HEK293 (cell line): ENCODE measurements around the gene ZNF81.
A peak's percentile ranks its signal among the peaks of the same experiment; 100 is the strongest.

Experiments used
- CTCF ChIA-PET: fragments of 350-600 bp; formaldehyde crosslinking; extraction: SDS; loops from one replicate; lab custom pipeline; 2021; ENCODE audit warnings: antibody characterized with exemption; lab: Yijun Ruan, JAX
- POLR2A ChIA-PET: fragments of 300-600 bp; formaldehyde crosslinking; extraction: SDS; loops from one replicate; lab custom pipeline; 2020; ENCODE audit warnings: antibody characterized with exemption, inconsistent platforms; lab: Yijun Ruan, JAX
- H3K27ac ChIP-seq: fragments of 200-500 bp; sonication (Bioruptor generic); 2 replicates; pipeline ENCODE4 v1.5.1; 2014; ENCODE audit warnings: low read depth, low read length, control low read depth, inconsistent platforms; ENCODE audit errors: extremely low read depth
- H3K36me3 ChIP-seq, 2 experiments: fragments of 200-500 bp in 1 of 2; sonication (Bioruptor generic) in 1 of 2; 1 replicate in 1 of 2; 2 replicates in 1 of 2; pipeline ENCODE4 v1.5.1; 2014 to 2017; ENCODE audit warnings: inconsistent platforms in 2 of 2, low read length in 2 of 2; ENCODE audit not compliant: control insufficient read depth in 2 of 2, insufficient read depth in 1 of 2
- H3K4me1 ChIP-seq: fragments of 200-500 bp; sonication (Bioruptor generic); 2 replicates; pipeline ENCODE4 v1.5.1; 2014; ENCODE audit warnings: mild to moderate bottlenecking, low read length, inconsistent platforms; ENCODE audit not compliant: control insufficient read depth, insufficient read depth
- H3K4me3 ChIP-seq: 2 replicates; pipeline ENCODE4 v1.5.1; 2011; ENCODE audit warnings: low read depth, mild to moderate bottlenecking, control low read depth, low read length, moderate library complexity
- H3K9me3 ChIP-seq: fragments of 200-500 bp; sonication (Bioruptor generic); 2 replicates; pipeline ENCODE4 v1.5.1; 2014; ENCODE audit warnings: low read depth, low read length, inconsistent platforms; ENCODE audit not compliant: control insufficient read depth, insufficient read depth
- EGR2 ChIP-seq: fragments of 450-650 bp; formaldehyde crosslinking; IDR thresholded peaks from 2 replicates; pipeline ENCODE4 v1.5.1; 2016; ENCODE audit warnings: low read depth, missing biosample characterization, missing genetic modification characterization
- GLI2 ChIP-seq: fragments of 450-650 bp; formaldehyde crosslinking; IDR thresholded peaks from 2 replicates; pipeline ENCODE4; 2017; ENCODE audit warnings: missing biosample characterization, missing genetic modification characterization, low read depth, borderline replicate concordance
- HOXD13 ChIP-seq: sonication (generic); formaldehyde crosslinking; IDR thresholded peaks from 2 replicates; pipeline ENCODE4 v1.8.0; 2022; ENCODE audit warnings: missing genetic modification reagents, borderline replicate concordance
- PRDM1 ChIP-seq: fragments of 450-650 bp; formaldehyde crosslinking; IDR thresholded peaks from 2 replicates; pipeline ENCODE4; 2016; ENCODE audit warnings: missing biosample characterization, missing genetic modification characterization
- SETDB1 ChIP-seq: IDR thresholded peaks from one replicate; pipeline ENCODE4 v1.6.1; 2017; ENCODE audit warnings: mild to moderate bottlenecking, low read length, moderate library complexity, mixed read lengths; ENCODE audit not compliant: insufficient read length
- ZBTB20 ChIP-seq: fragments of 450-650 bp; formaldehyde crosslinking; IDR thresholded peaks from 2 replicates; pipeline ENCODE4 v1.5.1; 2016; ENCODE audit warnings: missing biosample characterization, missing genetic modification characterization
- ZNF157 ChIP-seq: fragments of 450-650 bp; formaldehyde crosslinking; IDR thresholded peaks from 2 replicates; pipeline ENCODE4 v1.5.1; 2016; ENCODE audit warnings: missing biosample characterization, missing genetic modification characterization
- ZNF24 ChIP-seq: fragments of 450-650 bp; formaldehyde crosslinking; IDR thresholded peaks from 2 replicates; pipeline ENCODE4 v1.5.1; 2016; ENCODE audit warnings: missing biosample characterization, missing genetic modification characterization
- ZNF274 ChIP-seq, 2 experiments: fragments of 200-500 bp in 1 of 2; fragments of 450-650 bp in 1 of 2; sonication (Bioruptor generic) in 1 of 2; formaldehyde crosslinking in 1 of 2; IDR thresholded peaks; 2 replicates each; pipeline versions ENCODE4 v1.5.1 to v1.6.1; 2014 to 2016; ENCODE audit warnings: borderline replicate concordance in 1 of 2, inconsistent platforms in 1 of 2, low read length in 1 of 2, missing biosample characterization in 1 of 2, missing genetic modification characterization in 1 of 2
- ZNF404 ChIP-seq: fragments of 450-650 bp; formaldehyde crosslinking; IDR thresholded peaks from 2 replicates; pipeline ENCODE4 v1.5.1; 2017; ENCODE audit warnings: missing biosample characterization, missing genetic modification characterization
- ZNF521 ChIP-seq: fragments of 450-650 bp; formaldehyde crosslinking; IDR thresholded peaks from 2 replicates; pipeline ENCODE4 v1.5.1; 2017; ENCODE audit warnings: missing biosample characterization, mild to moderate bottlenecking, missing genetic modification characterization
- ZNF560 ChIP-seq: fragments of 450-650 bp; formaldehyde crosslinking; IDR thresholded peaks from 2 replicates; pipeline ENCODE4 v1.5.1; 2017; ENCODE audit warnings: missing biosample characterization, missing genetic modification characterization, borderline replicate concordance
- ZNF654 ChIP-seq: fragments of 450-650 bp; formaldehyde crosslinking; IDR thresholded peaks from 2 replicates; pipeline ENCODE4 v1.5.1; 2016; ENCODE audit warnings: low read depth, missing biosample characterization, missing genetic modification characterization
- ZNF658 ChIP-seq: fragments of 450-650 bp; formaldehyde crosslinking; IDR thresholded peaks from 2 replicates; pipeline ENCODE4; 2016; ENCODE audit warnings: missing biosample characterization, missing genetic modification characterization
- ZNF837 ChIP-seq: fragments of 450-650 bp; formaldehyde crosslinking; IDR thresholded peaks from 2 replicates; pipeline ENCODE4 v1.5.1; 2016; ENCODE audit warnings: missing biosample characterization, missing genetic modification characterization
- TF ChIP-seq, protein P1 (sequence below): fragments of 450-650 bp; formaldehyde crosslinking; IDR thresholded peaks from 2 replicates; pipeline ENCODE4 v1.5.1; 2016; ENCODE audit warnings: missing biosample characterization, missing genetic modification characterization
- TF ChIP-seq, protein P2 (sequence below): sonication (generic); formaldehyde crosslinking; IDR thresholded peaks from 2 replicates; pipeline ENCODE4 v1.8.1; 2022; ENCODE audit warnings: mild to moderate bottlenecking, moderate library complexity, missing genetic modification reagents
- TF ChIP-seq, protein P3 (sequence below): fragments of 450-650 bp; formaldehyde crosslinking; IDR thresholded peaks from 2 replicates; pipeline ENCODE4 v1.5.1; 2016; ENCODE audit warnings: missing biosample characterization, missing genetic modification characterization
- TF ChIP-seq, protein P4 (sequence below): fragments of 450-650 bp; formaldehyde crosslinking; IDR thresholded peaks from 2 replicates; pipeline ENCODE4 v1.5.1; 2017; ENCODE audit warnings: missing biosample characterization, missing genetic modification characterization

The ZNF81 gene

DNA sequence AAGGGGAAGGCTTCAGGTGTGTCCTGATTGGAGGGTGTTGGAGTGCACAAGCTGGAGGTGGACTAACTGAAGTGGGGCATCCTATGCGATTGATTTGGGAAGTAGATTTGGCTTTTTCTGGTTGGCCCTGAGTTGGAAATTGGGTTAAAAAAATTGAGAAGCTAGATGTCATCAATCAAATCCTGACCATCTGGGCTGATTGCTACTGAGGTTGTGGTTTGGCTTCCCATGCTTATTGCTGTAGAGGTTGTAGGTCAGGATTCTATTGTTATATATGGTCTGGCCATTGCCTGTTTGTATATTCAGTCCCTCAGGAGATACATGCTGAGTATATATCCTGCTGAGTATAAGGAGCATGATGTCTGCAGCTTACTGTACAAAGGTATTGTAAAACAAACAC is 7.7 kb upstream of the ZNF81 start:
- TF ChIP-seq, protein P1, sequence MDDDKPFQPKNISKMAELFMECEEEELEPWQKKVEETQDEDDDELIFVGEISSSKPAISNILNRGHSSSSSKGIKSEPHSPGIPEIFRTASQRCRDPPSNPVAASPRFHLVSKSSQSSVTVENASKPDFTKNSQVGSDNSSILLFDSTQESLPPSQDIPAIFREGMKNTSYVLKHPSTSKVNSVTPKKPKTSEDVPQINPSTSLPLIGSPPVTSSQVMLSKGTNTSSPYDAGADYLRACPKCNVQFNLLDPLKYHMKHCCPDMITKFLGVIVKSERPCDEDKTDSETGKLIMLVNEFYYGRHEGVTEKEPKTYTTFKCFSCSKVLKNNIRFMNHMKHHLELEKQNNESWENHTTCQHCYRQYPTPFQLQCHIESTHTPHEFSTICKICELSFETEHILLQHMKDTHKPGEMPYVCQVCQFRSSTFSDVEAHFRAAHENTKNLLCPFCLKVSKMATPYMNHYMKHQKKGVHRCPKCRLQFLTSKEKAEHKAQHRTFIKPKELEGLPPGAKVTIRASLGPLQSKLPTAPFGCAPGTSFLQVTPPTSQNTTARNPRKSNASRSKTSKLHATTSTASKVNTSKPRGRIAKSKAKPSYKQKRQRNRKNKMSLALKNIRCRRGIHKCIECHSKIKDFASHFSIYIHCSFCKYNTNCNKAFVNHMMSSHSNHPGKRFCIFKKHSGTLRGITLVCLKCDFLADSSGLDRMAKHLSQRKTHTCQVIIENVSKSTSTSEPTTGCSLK (tag by site-specific recombination): no peak
- TF ChIP-seq SETDB1 (no peak), ZNF521 (tag by site-specific recombination) (no peak), ZNF274 (IDR thresholded peaks at IDR 0.05; ENCODE audit: low read length) (no peak), ZNF274 (tag by site-specific recombination; IDR thresholded peaks at IDR 0.05; ENCODE audit: borderline replicate concordance) (no peak), EGR2 (no peak), ZNF560 (no peak), ZNF157 (tag by site-specific recombination) (no peak), ZNF404 (tag by site-specific recombination) (no peak)
- TF ChIP-seq, protein P2, sequence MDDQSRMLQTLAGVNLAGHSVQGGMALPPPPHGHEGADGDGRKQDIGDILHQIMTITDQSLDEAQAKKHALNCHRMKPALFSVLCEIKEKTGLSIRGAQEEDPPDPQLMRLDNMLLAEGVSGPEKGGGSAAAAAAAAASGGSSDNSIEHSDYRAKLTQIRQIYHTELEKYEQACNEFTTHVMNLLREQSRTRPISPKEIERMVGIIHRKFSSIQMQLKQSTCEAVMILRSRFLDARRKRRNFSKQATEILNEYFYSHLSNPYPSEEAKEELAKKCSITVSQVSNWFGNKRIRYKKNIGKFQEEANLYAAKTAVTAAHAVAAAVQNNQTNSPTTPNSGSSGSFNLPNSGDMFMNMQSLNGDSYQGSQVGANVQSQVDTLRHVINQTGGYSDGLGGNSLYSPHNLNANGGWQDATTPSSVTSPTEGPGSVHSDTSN: no peak
- TF ChIP-seq, protein P3, sequence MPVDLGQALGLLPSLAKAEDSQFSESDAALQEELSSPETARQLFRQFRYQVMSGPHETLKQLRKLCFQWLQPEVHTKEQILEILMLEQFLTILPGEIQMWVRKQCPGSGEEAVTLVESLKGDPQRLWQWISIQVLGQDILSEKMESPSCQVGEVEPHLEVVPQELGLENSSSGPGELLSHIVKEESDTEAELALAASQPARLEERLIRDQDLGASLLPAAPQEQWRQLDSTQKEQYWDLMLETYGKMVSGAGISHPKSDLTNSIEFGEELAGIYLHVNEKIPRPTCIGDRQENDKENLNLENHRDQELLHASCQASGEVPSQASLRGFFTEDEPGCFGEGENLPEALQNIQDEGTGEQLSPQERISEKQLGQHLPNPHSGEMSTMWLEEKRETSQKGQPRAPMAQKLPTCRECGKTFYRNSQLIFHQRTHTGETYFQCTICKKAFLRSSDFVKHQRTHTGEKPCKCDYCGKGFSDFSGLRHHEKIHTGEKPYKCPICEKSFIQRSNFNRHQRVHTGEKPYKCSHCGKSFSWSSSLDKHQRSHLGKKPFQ (tag by site-specific recombination): no peak
- H3K4me1 ChIP-seq: no peaks in the 10 kb centered on the region
- H3K4me3 ChIP-seq: no peak overlapping the region
- H3K27ac ChIP-seq: no peak overlapping the region
- no peaks in the 10 kb centered on the region for H3K36me3 ChIP-seq
- no peaks in the 10 kb centered on the region for H3K9me3 ChIP-seq
- ChIA-PET CTCF (interaction anchor here (0.8 to 5.6 kb wide), 5 partner anchors 10 to 199 kb away, joined by 5 to 41 read pairs (median 6); no protein-coding TSS in a partner anchor), POLR2A (interaction anchor here (0.6 kb wide), 1 partner anchor 533 kb away, joined by 6 read pairs; no protein-coding TSS in a partner anchor)

DNA sequence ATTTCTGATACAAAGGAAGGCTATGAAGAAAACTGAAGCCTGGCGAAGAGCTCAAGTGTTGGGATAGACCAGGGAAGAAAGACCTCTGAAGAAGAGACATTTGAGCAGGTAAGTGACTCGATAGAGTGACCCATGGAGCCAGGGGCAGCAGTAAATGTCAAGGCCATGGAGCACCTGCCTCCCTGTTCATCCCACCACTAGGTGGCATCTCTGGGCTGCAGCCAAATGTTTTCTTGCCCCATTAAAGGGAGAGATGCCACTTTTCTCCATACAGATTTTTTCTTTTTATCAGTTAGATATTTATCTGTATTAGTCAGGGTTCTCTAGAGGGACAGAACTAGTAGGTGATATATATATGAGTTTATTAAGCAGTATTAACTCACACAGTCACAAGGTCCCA is 4.9 kb upstream of the ZNF81 start:
- POLR2A ChIA-PET: interaction anchor here (0.6 kb wide), 1 partner anchor 910 kb away, joined by 4 read pairs; no protein-coding TSS in a partner anchor
- H3K9me3 ChIP-seq: no peaks in the 10 kb centered on the region
- no peak for TF ChIP-seq ZNF24 (tag by site-specific recombination)
- TF ChIP-seq ZNF658 (tag by site-specific recombination): no peak
- TF ChIP-seq ZNF654 (tag by site-specific recombination): peak; percentile 55
- TF ChIP-seq, all 188 proteins: peak for 1
- Histone ChIP-seq H3K27ac (no peak overlapping the region), H3K4me1 (no peaks in the 10 kb centered on the region), H3K36me3 (no peaks in the 10 kb centered on the region), H3K4me3 (no peak overlapping the region)
- CTCF ChIA-PET: interaction anchor here (0.5 to 5.6 kb wide), 14 partner anchors 9 to 296 kb away, joined by 3 to 41 read pairs (median 3); no protein-coding TSS in a partner anchor

DNA sequence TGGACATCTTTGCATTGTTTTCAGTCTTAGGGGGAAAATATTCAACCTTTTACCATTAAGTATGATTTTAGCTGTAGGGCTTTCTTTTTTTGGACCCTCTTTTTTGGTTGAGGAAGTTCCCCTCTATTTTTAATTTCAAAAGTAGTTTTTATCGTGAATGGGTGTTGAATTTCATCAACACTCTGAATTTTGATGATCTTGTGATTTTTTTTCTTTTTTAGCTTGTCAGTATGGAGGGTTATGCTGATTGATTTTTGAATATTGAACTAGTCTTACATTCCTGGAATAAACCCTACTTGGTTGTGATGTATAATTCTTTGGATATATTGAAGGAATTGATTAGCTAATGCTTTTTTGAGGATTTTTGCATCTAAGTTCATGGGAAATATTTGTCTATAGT is 1.7 kb downstream of the ZNF81 start:
- ChIA-PET CTCF (interaction anchor here (0.7 to 1.5 kb wide), 3 partner anchors 10 to 245 kb away, joined by 3 to 5 read pairs (median 5); no protein-coding TSS in a partner anchor), POLR2A (no interaction called here)
- no peak overlapping the region for H3K4me3 ChIP-seq
- no peak overlapping the region for H3K27ac ChIP-seq
- H3K9me3 ChIP-seq: no peaks in the 10 kb centered on the region
- TF ChIP-seq GLI2 (tag by site-specific recombination): no peak
- no peak for TF ChIP-seq ZBTB20 (tag by site-specific recombination)
- TF ChIP-seq HOXD13 (CRISPR knock-in tag): no peak
- TF ChIP-seq, protein P4, sequence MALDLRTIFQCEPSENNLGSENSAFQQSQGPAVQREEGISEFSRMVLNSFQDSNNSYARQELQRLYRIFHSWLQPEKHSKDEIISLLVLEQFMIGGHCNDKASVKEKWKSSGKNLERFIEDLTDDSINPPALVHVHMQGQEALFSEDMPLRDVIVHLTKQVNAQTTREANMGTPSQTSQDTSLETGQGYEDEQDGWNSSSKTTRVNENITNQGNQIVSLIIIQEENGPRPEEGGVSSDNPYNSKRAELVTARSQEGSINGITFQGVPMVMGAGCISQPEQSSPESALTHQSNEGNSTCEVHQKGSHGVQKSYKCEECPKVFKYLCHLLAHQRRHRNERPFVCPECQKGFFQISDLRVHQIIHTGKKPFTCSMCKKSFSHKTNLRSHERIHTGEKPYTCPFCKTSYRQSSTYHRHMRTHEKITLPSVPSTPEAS (tag by site-specific recombination): no peak
- TF ChIP-seq ZNF837 (tag by site-specific recombination): no peak
- TF ChIP-seq PRDM1 (tag by site-specific recombination): no peak
- no peaks in the 10 kb centered on the region for H3K4me1 ChIP-seq
- H3K36me3 ChIP-seq: no peaks in the 10 kb centered on the region
